ENCODE results near the gene ARIH2. TPM values are rescaled to one million over a fixed set of nuclear protein-coding genes. Genes with fewer than 3 reads are reported as not detected.
A peak's percentile ranks its signal among the peaks of the same experiment; 100 is the strongest.

Gene ARIH2
- total and polyA plus RNA-seq, 9 of the 15 experiments (the other 6 are each of a cell fraction or from before 2014, with no cell fraction given): 27.0 to 120 (median 108) TPM

GRCh38 chr3:49007068-49007770 lies 88.6 kb downstream of the ARIH2 start, which contains the start of gene WDR6 (continued):
- TF ChIP-seq PRDM10 (IDR thresholded peaks at IDR 0.05; ENCODE audit: partially characterized antibody) (peak; percentile 36), ZNF140 (CRISPR knock-in tag; IDR thresholded peaks at IDR 0.05) (no peak), PYGO2 (tag; IDR thresholded peaks at IDR 0.05) (no peak), ATF1 (CRISPR knock-in tag; IDR thresholded peaks at IDR 0.05) (no peak), ATF1 (tag; IDR thresholded peaks at IDR 0.05) (peak; percentile 73), CBFA2T2 (conservative IDR thresholded peaks at IDR 0.05) (peak; percentile 63), HDAC8 (tag; IDR thresholded peaks at IDR 0.05) (0 out of 2 replicates have a peak, but pooled peaks have one; percentile 39), GABPB1 (CRISPR knock-in tag; IDR thresholded peaks at IDR 0.05) (peak; percentile 8; the same call in 1 of the 2 replicates), FOSL1 (tag; conservative IDR thresholded peaks at IDR 0.05) (0 out of 2 replicates have a peak, but pooled peaks have one; percentile 26), ZC3H4 (CRISPR knock-in tag; IDR thresholded peaks at IDR 0.05; ENCODE audit: borderline replicate concordance) (no peak), POLR2A (conservative IDR thresholded peaks at IDR 0.05) (peak; percentile 94), TARDBP (IDR thresholded peaks at IDR 0.05) (0 out of 2 replicates have a peak, but pooled peaks have one; percentile 54), L3MBTL2 (IDR thresholded peaks at IDR 0.05) (peak; percentile 93), SUPT5H (IDR thresholded peaks at IDR 0.05) (peak; percentile 89), SAFB (IDR thresholded peaks at IDR 0.05; ENCODE audit: borderline replicate concordance, low read depth, low read length) (peak; percentile 86; the same call in 1 of the 2 replicates), KLF16 (IDR thresholded peaks at IDR 0.05) (no peak)
- TF ChIP-seq, protein P1, sequence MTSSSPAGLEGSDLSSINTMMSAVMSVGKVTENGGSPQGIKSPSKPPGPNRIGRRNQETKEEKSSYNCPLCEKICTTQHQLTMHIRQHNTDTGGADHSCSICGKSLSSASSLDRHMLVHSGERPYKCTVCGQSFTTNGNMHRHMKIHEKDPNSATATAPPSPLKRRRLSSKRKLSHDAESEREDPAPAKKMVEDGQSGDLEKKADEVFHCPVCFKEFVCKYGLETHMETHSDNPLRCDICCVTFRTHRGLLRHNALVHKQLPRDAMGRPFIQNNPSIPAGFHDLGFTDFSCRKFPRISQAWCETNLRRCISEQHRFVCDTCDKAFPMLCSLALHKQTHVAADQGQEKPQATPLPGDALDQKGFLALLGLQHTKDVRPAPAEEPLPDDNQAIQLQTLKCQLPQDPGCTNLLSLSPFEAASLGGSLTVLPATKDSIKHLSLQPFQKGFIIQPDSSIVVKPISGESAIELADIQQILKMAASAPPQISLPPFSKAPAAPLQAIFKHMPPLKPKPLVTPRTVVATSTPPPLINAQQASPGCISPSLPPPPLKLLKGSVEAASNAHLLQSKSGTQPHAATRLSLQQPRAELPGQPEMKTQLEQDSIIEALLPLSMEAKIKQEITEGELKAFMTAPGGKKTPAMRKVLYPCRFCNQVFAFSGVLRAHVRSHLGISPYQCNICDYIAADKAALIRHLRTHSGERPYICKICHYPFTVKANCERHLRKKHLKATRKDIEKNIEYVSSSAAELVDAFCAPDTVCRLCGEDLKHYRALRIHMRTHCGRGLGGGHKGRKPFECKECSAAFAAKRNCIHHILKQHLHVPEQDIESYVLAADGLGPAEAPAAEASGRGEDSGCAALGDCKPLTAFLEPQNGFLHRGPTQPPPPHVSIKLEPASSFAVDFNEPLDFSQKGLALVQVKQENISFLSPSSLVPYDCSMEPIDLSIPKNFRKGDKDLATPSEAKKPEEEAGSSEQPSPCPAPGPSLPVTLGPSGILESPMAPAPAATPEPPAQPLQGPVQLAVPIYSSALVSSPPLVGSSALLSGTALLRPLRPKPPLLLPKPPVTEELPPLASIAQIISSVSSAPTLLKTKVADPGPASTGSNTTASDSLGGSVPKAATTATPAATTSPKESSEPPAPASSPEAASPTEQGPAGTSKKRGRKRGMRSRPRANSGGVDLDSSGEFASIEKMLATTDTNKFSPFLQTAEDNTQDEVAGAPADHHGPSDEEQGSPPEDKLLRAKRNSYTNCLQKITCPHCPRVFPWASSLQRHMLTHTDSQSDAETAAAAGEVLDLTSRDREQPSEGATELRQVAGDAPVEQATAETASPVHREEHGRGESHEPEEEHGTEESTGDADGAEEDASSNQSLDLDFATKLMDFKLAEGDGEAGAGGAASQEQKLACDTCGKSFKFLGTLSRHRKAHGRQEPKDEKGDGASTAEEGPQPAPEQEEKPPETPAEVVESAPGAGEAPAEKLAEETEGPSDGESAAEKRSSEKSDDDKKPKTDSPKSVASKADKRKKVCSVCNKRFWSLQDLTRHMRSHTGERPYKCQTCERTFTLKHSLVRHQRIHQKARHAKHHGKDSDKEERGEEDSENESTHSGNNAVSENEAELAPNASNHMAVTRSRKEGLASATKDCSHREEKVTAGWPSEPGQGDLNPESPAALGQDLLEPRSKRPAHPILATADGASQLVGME (CRISPR knock-in tag; IDR thresholded peaks at IDR 0.05): 0 out of 2 replicates have a peak, but pooled peaks have one; percentile 10
